GM15510 (cell line): ENCODE measurements around the gene SH2D2A.

Source experiments
- POLR2A ChIP-seq: IDR thresholded peaks from 3 replicates; pipeline ENCODE4 v1.6.1; 2011; ENCODE audit warnings: borderline replicate concordance; ENCODE audit not compliant: insufficient read length; ENCODE audit errors: extremely low read depth

Gene SH2D2A

GRCh38 chr1:156789621-156790318 is 26.9 kb downstream of the SH2D2A start:
- TF ChIP-seq POLR2A, result no peak

- no peak for TF ChIP-seq POLR2A
Observed at GRCh38 chr1:156788136-156788535, 28.5 kb downstream of the SH2D2A start.

GRCh38 chr1:156786640-156787039 is 30.0 kb downstream of the SH2D2A start:
- TF ChIP-seq POLR2A, result no peak

- no peak for TF ChIP-seq POLR2A
Observed at GRCh38 chr1:156785458-156785857, 31.2 kb downstream of the SH2D2A start.

GRCh38 chr1:156781585-156782186 is 35.0 kb downstream of the SH2D2A start:
- no peak for TF ChIP-seq POLR2A

- TF ChIP-seq POLR2A, result no peak
Observed at GRCh38 chr1:156777573-156777972, 39.1 kb downstream of the SH2D2A start.

GRCh38 chr1:156776942-156777341 is 39.7 kb downstream of the SH2D2A start:
- no peak for TF ChIP-seq POLR2A

- TF ChIP-seq POLR2A, result no peak
Observed at GRCh38 chr1:156775799-156776198, 40.8 kb downstream of the SH2D2A start.

GRCh38 chr1:156773607-156774006 is 43.0 kb downstream of the SH2D2A start:
- TF ChIP-seq POLR2A, result no peak

GRCh38 chr1:156772728-156773497 is 43.7 kb downstream of the SH2D2A start:
- no peak for TF ChIP-seq POLR2A

- no peak for TF ChIP-seq POLR2A
Observed at GRCh38 chr1:156772222-156772621, 44.4 kb downstream of the SH2D2A start.

GRCh38 chr1:156768610-156769295 is 47.9 kb downstream of the SH2D2A start:
- TF ChIP-seq POLR2A, result no peak

GRCh38 chr1:156767879-156768604 is 48.6 kb downstream of the SH2D2A start:
- TF ChIP-seq POLR2A, result no peak

GRCh38 chr1:156767101-156767878 is 49.4 kb downstream of the SH2D2A start, which contains the start of gene PRCC:
PRCC (plus strand) TSS chr1:156767535; CDS start chr1:156767772, 237 bp downstream.
- peak; percentile 56 for TF ChIP-seq POLR2A
